GM23338 (cell line): Measurements from ENCODE around the gene WNK2. TPM values are rescaled to one million over a fixed set of nuclear protein-coding genes. Genes with fewer than 3 reads are reported as not detected.

Experiments used
- ATAC-seq: fragments of 200-7000 bp; cut with Tn5 transposase; 3 replicates; pipeline ENCODE4 v1.9.1; 2020
- DNase-seq: peaks from one replicate; pipeline ENCODE4 v3.0.0-alpha.2; 2015; ENCODE audit warnings: low spot score
- H2AFZ ChIP-seq: fragments of 200-600 bp; sonication (generic); 2 replicates; pipeline ENCODE4 v1.8.0; 2016; ENCODE audit warnings: antibody characterized with exemption, mild to moderate bottlenecking, moderate library complexity
- H3F3A ChIP-seq: fragments of 200-600 bp; sonication (generic); replicated peaks from 2 replicates; pipeline ENCODE4 v1.8.0; 2017; ENCODE audit warnings: antibody characterized with exemption, mixed run types, low read depth
- H3K27ac ChIP-seq: fragments of 200-600 bp; sonication (generic); 2 replicates; pipeline ENCODE4 v1.6.1; 2016; ENCODE audit warnings: low read depth
- H3K27me3 ChIP-seq: fragments of 200-600 bp; sonication (generic); 2 replicates; pipeline ENCODE4 v1.8.0; 2016; ENCODE audit warnings: mild to moderate bottlenecking, mixed run types, moderate library complexity; ENCODE audit not compliant: insufficient read depth
- H3K36me3 ChIP-seq: fragments of 200-600 bp; sonication (generic); 2 replicates; pipeline ENCODE4 v1.8.0; 2016; ENCODE audit warnings: mild to moderate bottlenecking; ENCODE audit not compliant: insufficient read depth
- H3K4me1 ChIP-seq: fragments of 200-600 bp; sonication (generic); 2 replicates; pipeline ENCODE4 v1.8.0; 2016; ENCODE audit warnings: mild to moderate bottlenecking, moderate library complexity; ENCODE audit not compliant: insufficient read depth
- H3K4me2 ChIP-seq: fragments of 200-600 bp; sonication (generic); 2 replicates; pipeline ENCODE4 v1.7.1; 2017; ENCODE audit warnings: mixed run types
- H3K4me3 ChIP-seq: fragments of 200-600 bp; sonication (generic); 2 replicates; pipeline ENCODE4 v1.6.1; 2016; ENCODE audit warnings: mixed run types
- H3K79me2 ChIP-seq: fragments of 200-600 bp; sonication (generic); replicated peaks from 2 replicates; pipeline ENCODE4 v1.8.0; 2017; ENCODE audit warnings: mild to moderate bottlenecking; ENCODE audit not compliant: insufficient read depth
- H3K9me2 ChIP-seq: fragments of 200-600 bp; sonication (generic); 2 replicates; pipeline ENCODE4 v1.8.0; 2017; ENCODE audit not compliant: insufficient read depth
- H4K20me1 ChIP-seq: fragments of 200-600 bp; sonication (generic); replicated peaks from 2 replicates; pipeline ENCODE4 v1.8.0; 2017; ENCODE audit warnings: mild to moderate bottlenecking; ENCODE audit not compliant: insufficient read depth
- H3K27ac Mint-ChIP-seq: 2 replicates; pipeline ENCODE4 v1.8.0; 2020; ENCODE audit warnings: inconsistent platforms, mild to moderate bottlenecking, moderate library complexity, mixed read lengths
- H3K27me3 Mint-ChIP-seq: 3 replicates; pipeline ENCODE4 v1.8.0; 2022; ENCODE audit warnings: low read depth, mild to moderate bottlenecking, moderate library complexity, mixed read lengths, inconsistent platforms; ENCODE audit not compliant: insufficient read depth, poor library complexity
- H3K36me3 Mint-ChIP-seq: 3 replicates; pipeline ENCODE4 v1.8.0; 2021; ENCODE audit warnings: low read depth, mild to moderate bottlenecking, inconsistent platforms, moderate library complexity, mixed read lengths
- H3K4me1 Mint-ChIP-seq: 3 replicates; pipeline ENCODE4 v1.8.0; 2020; ENCODE audit warnings: mild to moderate bottlenecking, inconsistent platforms, mixed read lengths
- H3K4me3 Mint-ChIP-seq: 3 replicates; pipeline ENCODE4 v1.8.0; 2021; ENCODE audit warnings: moderate library complexity, mild to moderate bottlenecking, inconsistent platforms, mixed read lengths
- H3K9me3 Mint-ChIP-seq: 3 replicates; pipeline ENCODE4 v1.8.0; 2020; ENCODE audit warnings: moderate library complexity, mild to moderate bottlenecking, inconsistent platforms, mixed read lengths
- CREB1 ChIP-seq: fragments of 250-450 bp; sonication (Bioruptor Pico); IDR thresholded peaks from 2 replicates; pipeline ENCODE4 v1.5.0; 2020; ENCODE audit warnings: low read depth, mild to moderate bottlenecking, moderate library complexity
- EZH2 ChIP-seq: fragments of 200-600 bp; sonication (generic); IDR thresholded peaks from one replicate; pipeline ENCODE4 v1.8.0; 2017; ENCODE audit warnings: antibody characterized with exemption, mild to moderate bottlenecking, low read depth; ENCODE audit not compliant: unreplicated experiment
- EZH2phosphoT487 ChIP-seq: fragments of 200-600 bp; sonication (generic); IDR thresholded peaks from one replicate; pipeline ENCODE4 v1.8.1; 2018; ENCODE audit warnings: antibody characterized with exemption; ENCODE audit not compliant: unreplicated experiment
- JUNB ChIP-seq: IDR thresholded peaks from one replicate; pipeline ENCODE4 v1.6.1; 2016; ENCODE audit warnings: antibody characterized with exemption; ENCODE audit not compliant: unreplicated experiment
- NANOG ChIP-seq: IDR thresholded peaks from 2 replicates; pipeline ENCODE4 v1.6.1; 2016; ENCODE audit warnings: antibody characterized with exemption, borderline replicate concordance
- POLR2AphosphoS5 ChIP-seq: IDR thresholded peaks from 2 replicates; pipeline ENCODE4 v1.6.1; 2016; ENCODE audit warnings: antibody characterized with exemption, low read depth
- REST ChIP-seq: IDR thresholded peaks from one replicate; pipeline ENCODE4 v1.6.1; 2018; ENCODE audit warnings: antibody characterized with exemption; ENCODE audit not compliant: unreplicated experiment
- STAT1 ChIP-seq: IDR thresholded peaks from one replicate; pipeline ENCODE4 v1.6.1; 2016; ENCODE audit warnings: antibody characterized with exemption; ENCODE audit not compliant: unreplicated experiment
- ZNF114 ChIP-seq: fragments of 250-450 bp; sonication (Bioruptor Pico); IDR thresholded peaks from 2 replicates; pipeline ENCODE4 v1.5.0; 2020; ENCODE audit warnings: mild to moderate bottlenecking, moderate library complexity
- ZNF331 ChIP-seq: fragments of 250-450 bp; sonication (Bioruptor Pico); IDR thresholded peaks from 2 replicates; pipeline ENCODE4 v1.5.0; 2020; ENCODE audit warnings: low read depth, mild to moderate bottlenecking, moderate library complexity
- polyA plus RNA-seq: library from polyadenylated mRNA; unstranded; fragments of >200 nt; fragmentation: Nextera tagmentation; extraction: Ambion mirVana; gene quantifications from 2 replicates; pipeline ENCODE4 v1.2.1, GENCODE V29; 2016
- total RNA-seq: library from RNA; depleted of rRNA; stranded (reverse); fragments of >200 nt; shearing (Covaris generic); gene quantifications from 2 replicates; pipeline ENCODE4 v1.2.3, GENCODE V29; 2014
- TF ChIP-seq, protein P1 (sequence below): IDR thresholded peaks from 2 replicates; pipeline ENCODE4 v1.6.1; 2016; ENCODE audit warnings: antibody characterized with exemption
- TF ChIP-seq, protein P2 (sequence below), 2 experiments: fragments of 200-600 bp in 1 of 2; sonication (generic) in 1 of 2; conservative IDR thresholded peaks; 2 replicates each; pipeline versions ENCODE4 v1.5.1 to v1.6.1; 2016 to 2017; ENCODE audit warnings: antibody characterized with exemption in 2 of 2, low read depth in 2 of 2, mild to moderate bottlenecking in 2 of 2, moderate library complexity in 1 of 2

Gene WNK2
- total and polyA plus RNA-seq, 2 experiments from 2014 or later = 56.4 to 102 TPM

DNA sequence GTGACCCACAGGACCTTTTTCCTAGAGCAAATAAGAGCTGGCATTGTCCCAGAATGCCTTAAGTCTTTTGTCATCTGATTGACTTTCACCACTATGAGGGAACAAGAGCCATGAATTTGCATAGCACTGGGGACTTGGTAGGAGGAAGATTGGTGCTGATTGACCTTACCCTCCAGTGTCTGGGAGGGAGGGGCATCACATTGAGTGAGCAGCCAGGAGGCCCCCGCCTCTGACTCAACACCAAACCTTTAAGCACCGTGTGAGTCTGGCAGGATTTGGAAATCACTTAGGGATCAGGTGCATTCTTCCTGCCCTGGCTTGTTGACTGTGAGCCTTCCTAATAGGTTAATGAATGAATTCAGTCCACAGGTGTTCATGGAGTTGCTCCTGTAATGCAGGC lies 40.7 kb downstream of the WNK2 start (continued):
- no peak for TF ChIP-seq REST
- TF ChIP-seq EZH2 = no peak
- no peak for TF ChIP-seq NANOG
- TF ChIP-seq STAT1 = no peak
- TF ChIP-seq, protein P1, sequence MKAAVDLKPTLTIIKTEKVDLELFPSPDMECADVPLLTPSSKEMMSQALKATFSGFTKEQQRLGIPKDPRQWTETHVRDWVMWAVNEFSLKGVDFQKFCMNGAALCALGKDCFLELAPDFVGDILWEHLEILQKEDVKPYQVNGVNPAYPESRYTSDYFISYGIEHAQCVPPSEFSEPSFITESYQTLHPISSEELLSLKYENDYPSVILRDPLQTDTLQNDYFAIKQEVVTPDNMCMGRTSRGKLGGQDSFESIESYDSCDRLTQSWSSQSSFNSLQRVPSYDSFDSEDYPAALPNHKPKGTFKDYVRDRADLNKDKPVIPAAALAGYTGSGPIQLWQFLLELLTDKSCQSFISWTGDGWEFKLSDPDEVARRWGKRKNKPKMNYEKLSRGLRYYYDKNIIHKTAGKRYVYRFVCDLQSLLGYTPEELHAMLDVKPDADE = no peak
- TF ChIP-seq CREB1 (CRISPR knock-in tag) = no peak
- TF ChIP-seq ZNF114 (CRISPR knock-in tag) = no peak
- no peak for TF ChIP-seq EZH2phosphoT487
- no peak for TF ChIP-seq ZNF331 (CRISPR knock-in tag)
- TF ChIP-seq JUNB = no peak
- no peak for TF ChIP-seq POLR2AphosphoS5

DNA sequence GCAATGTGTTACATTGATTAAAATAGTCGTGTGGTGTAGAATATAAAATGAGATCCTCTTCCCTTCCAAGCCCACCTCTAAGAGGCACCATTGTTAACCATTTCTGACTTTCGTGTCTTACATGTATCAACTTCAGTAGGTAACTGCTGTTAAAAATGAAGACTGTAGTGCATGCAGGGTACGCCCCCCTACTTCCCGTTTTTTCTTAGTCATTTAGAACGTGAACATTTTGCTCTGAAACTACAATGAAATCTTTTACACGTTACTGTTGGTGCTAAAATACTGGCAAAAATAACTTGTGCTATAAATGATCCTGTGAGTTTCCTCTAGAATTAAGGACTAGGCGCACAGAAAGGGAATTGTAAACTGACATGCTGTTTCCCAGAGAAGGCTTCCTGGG lies 41.5 kb downstream of the WNK2 start:
- Histone ChIP-seq H3K36me3 (no peaks in the 10 kb centered on the region), H3F3A (no peaks in the 10 kb centered on the region), H3K27ac (no peak overlapping the region), H3K4me2 (no peak overlapping the region), H3K4me3 (no peak overlapping the region), H3K9me2 (no peaks in the 10 kb centered on the region), H4K20me1 (peaks cover 7% of the 10 kb centered on the region), H3K4me1 (0 out of 2 replicates have a peak, but pooled peaks cover 4% of the 10 kb centered on the region), H3K27me3 (no peaks in the 10 kb centered on the region), H2AFZ (no peak overlapping the region), H3K79me2 (peaks cover 42% of the 10 kb centered on the region)
- DNase-seq = no peak
- no peak overlapping the region for H3K4me3 Mint-ChIP-seq
- H3K27ac Mint-ChIP-seq = no peak overlapping the region
- H3K4me1 Mint-ChIP-seq = peaks cover 20% of the 10 kb centered on the region
- no peaks in the 10 kb centered on the region; the same call in 2 of the 3 replicates for H3K9me3 Mint-ChIP-seq
- H3K27me3 Mint-ChIP-seq = peaks cover 12% of the 10 kb centered on the region
- H3K36me3 Mint-ChIP-seq = no peaks in the 10 kb centered on the region; the same call in 2 of the 3 replicates
- no peak for ATAC-seq
- TF ChIP-seq STAT1 (no peak), EZH2phosphoT487 (no peak), REST (no peak), CREB1 (CRISPR knock-in tag) (no peak), ZNF331 (CRISPR knock-in tag) (no peak), NANOG (no peak), EZH2 (no peak), JUNB (no peak)
- TF ChIP-seq, protein P2, sequence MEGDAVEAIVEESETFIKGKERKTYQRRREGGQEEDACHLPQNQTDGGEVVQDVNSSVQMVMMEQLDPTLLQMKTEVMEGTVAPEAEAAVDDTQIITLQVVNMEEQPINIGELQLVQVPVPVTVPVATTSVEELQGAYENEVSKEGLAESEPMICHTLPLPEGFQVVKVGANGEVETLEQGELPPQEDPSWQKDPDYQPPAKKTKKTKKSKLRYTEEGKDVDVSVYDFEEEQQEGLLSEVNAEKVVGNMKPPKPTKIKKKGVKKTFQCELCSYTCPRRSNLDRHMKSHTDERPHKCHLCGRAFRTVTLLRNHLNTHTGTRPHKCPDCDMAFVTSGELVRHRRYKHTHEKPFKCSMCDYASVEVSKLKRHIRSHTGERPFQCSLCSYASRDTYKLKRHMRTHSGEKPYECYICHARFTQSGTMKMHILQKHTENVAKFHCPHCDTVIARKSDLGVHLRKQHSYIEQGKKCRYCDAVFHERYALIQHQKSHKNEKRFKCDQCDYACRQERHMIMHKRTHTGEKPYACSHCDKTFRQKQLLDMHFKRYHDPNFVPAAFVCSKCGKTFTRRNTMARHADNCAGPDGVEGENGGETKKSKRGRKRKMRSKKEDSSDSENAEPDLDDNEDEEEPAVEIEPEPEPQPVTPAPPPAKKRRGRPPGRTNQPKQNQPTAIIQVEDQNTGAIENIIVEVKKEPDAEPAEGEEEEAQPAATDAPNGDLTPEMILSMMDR (conservative IDR thresholded peaks at IDR 0.05; ENCODE audit: low read depth in 2 of 2) = no peak
